ENCODE measurements around the gene UBR1. TPM values are rescaled to one million over a fixed set of nuclear protein-coding genes. Genes with fewer than 3 reads are reported as not detected.
A peak's percentile ranks its signal among the peaks of the same experiment; 100 is the strongest.

The UBR1 gene
- polyA plus RNA-seq, 1 experiment: 6.5 TPM

GRCh38 chr15:42921342-42921731, 184.5 kb downstream of the UBR1 start:
- H3K4me3 ChIP-seq (ENCODE audit: low read depth, low read length): peak overlapping the region; percentile 84
- H3K27me3 ChIP-seq (ENCODE audit: control insufficient read depth, insufficient read depth, low read length): no peaks in the 10 kb centered on the region
- TF ChIP-seq CTCF (IDR thresholded peaks at IDR 0.05; ENCODE audit: insufficient read depth, low read depth, low read length): no peak
- H3K36me3 ChIP-seq (ENCODE audit: control insufficient read depth, insufficient read depth, low read length): no peaks in the 10 kb centered on the region
- ChIA-PET POLR2A (no interaction called here), CTCF (interaction anchor here (0.9 kb wide), 1 partner anchor 123 kb away, joined by 3 read pairs; no protein-coding TSS in a partner anchor)
- no peak for DNase-seq (ENCODE audit: low read depth)

GRCh38 chr15:42920519-42921341, 185.1 kb downstream of the UBR1 start, which contains the start of gene TTBK2:
TTBK2 (minus strand) TSS chr15:42920778; CDS start chr15:42878617, 42,161 bp downstream.
- H3K36me3 ChIP-seq (ENCODE audit: control insufficient read depth, insufficient read depth, low read length): no peaks in the 10 kb centered on the region
- peak; percentile 27; the same call in 1 of the 2 replicates for TF ChIP-seq CTCF (IDR thresholded peaks at IDR 0.05; ENCODE audit: insufficient read depth, low read depth, low read length)
- ChIA-PET CTCF (interaction anchor here (0.7 kb wide), 1 partner anchor 185 kb away, joined by 3 read pairs; no protein-coding TSS in a partner anchor), POLR2A (no interaction called here)
- peak; percentile 89 for DNase-seq (ENCODE audit: low read depth)
- no peaks in the 10 kb centered on the region for H3K27me3 ChIP-seq (ENCODE audit: control insufficient read depth, insufficient read depth, low read length)
- H3K4me3 ChIP-seq (ENCODE audit: low read depth, low read length): peak within 1 kb of the TSS; percentile 84

GRCh38 chr15:42919799-42920518, 185.9 kb downstream of the UBR1 start:
- TF ChIP-seq CTCF (IDR thresholded peaks at IDR 0.05; ENCODE audit: insufficient read depth, low read depth, low read length): no peak
- ChIA-PET CTCF (interaction anchor here (0.7 kb wide), 1 partner anchor 184 kb away, joined by 3 read pairs; no protein-coding TSS in a partner anchor), POLR2A (no interaction called here)
- no peak for DNase-seq (ENCODE audit: low read depth)
- Histone ChIP-seq H3K4me3 (ENCODE audit: low read depth, low read length) (peak overlapping the region; percentile 84), H3K36me3 (ENCODE audit: control insufficient read depth, insufficient read depth, low read length) (no peaks in the 10 kb centered on the region), H3K27me3 (ENCODE audit: control insufficient read depth, insufficient read depth, low read length) (no peaks in the 10 kb centered on the region)

- no peak for DNase-seq (ENCODE audit: low read depth)
- peak overlapping the region; percentile 84 for H3K4me3 ChIP-seq (ENCODE audit: low read depth, low read length)
- POLR2A ChIA-PET: no interaction called here
- TF ChIP-seq CTCF (IDR thresholded peaks at IDR 0.05; ENCODE audit: insufficient read depth, low read depth, low read length): no peak
- no peaks in the 10 kb centered on the region for H3K36me3 ChIP-seq (ENCODE audit: control insufficient read depth, insufficient read depth, low read length)
- H3K27me3 ChIP-seq (ENCODE audit: control insufficient read depth, insufficient read depth, low read length): no peaks in the 10 kb centered on the region
- CTCF ChIA-PET: interaction anchor here (0.7 kb wide), 1 partner anchor 28 kb away, joined by 3 read pairs; no protein-coding TSS in a partner anchor
Measured at GRCh38 chr15:42919308-42919707, 186.5 kb downstream of the UBR1 start.

- no peaks in the 10 kb centered on the region for H3K36me3 ChIP-seq (ENCODE audit: control insufficient read depth, insufficient read depth, low read length)
- no peak overlapping the region for H3K4me3 ChIP-seq (ENCODE audit: low read depth, low read length)
- DNase-seq (ENCODE audit: low read depth): no peak
- H3K27me3 ChIP-seq (ENCODE audit: control insufficient read depth, insufficient read depth, low read length): no peaks in the 10 kb centered on the region
- TF ChIP-seq CTCF (IDR thresholded peaks at IDR 0.05; ENCODE audit: insufficient read depth, low read depth, low read length): no peak
- ChIA-PET POLR2A (no interaction called here), CTCF (interaction anchor here (0.6 kb wide), 1 partner anchor 233 kb away, joined by 3 read pairs; no protein-coding TSS in a partner anchor)
Measured at GRCh38 chr15:42918047-42918446, 187.8 kb downstream of the UBR1 start.

Data from BJ (cell line).